ELF-1 (cell line): ENCODE results near the gene CMTM3.
A peak's percentile ranks its signal among the peaks of the same experiment; 100 is the strongest.

Experiments used
- DNase-seq: peaks from one replicate; pipeline ENCODE4 v3.0.0-alpha.2; 2016; ENCODE audit warnings: low read depth, low spot score

CMTM3 gene

DNA sequence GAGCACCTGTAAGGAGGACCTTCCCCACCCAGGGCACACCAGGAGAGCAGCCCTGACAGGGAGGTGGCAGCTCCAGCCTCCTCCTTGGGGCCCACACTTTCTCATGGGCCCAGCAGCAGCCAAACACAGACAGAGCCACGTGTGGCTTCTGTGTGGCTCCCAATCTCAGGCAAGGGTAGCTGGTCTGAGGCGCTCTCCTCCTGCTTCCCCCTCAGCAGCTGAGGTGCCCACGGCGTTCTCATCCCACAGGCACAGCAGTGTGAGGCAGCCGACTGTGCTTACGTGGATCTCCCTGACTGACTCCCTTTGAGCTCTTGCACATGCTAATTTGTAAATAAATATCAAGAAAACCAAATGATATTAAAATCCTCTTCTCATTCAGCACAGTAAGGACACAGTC is 30.9 kb downstream of the CMTM3 start:
- no peak for DNase-seq

GRCh38 chr16:66636199-66636598 is 31.7 kb downstream of the CMTM3 start:
- DNase-seq: no peak

DNA sequence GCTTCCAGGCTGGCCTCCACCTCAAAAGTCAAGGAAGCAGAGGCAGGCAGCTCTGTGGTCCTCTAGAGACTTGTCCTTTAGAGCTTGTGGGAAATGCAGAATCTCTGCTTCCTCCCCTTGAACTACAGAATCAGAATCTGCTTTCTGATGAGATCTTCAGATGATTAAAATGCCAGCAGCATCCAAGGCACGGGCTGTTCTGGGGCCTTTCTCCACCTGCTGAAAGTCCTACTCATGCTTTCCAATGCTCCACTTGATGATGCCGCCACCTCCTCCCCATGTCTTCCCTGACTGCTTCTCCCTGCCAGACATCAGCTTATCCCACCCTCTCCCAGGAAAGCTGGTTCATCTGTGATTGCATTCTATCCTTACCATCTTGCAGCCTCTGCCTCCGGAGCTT is 33.3 kb downstream of the CMTM3 start:
- no peak for DNase-seq

- peak; percentile 20 for DNase-seq
Measured at GRCh38 chr16:66639091-66639885, 34.8 kb downstream of the CMTM3 start.

DNA sequence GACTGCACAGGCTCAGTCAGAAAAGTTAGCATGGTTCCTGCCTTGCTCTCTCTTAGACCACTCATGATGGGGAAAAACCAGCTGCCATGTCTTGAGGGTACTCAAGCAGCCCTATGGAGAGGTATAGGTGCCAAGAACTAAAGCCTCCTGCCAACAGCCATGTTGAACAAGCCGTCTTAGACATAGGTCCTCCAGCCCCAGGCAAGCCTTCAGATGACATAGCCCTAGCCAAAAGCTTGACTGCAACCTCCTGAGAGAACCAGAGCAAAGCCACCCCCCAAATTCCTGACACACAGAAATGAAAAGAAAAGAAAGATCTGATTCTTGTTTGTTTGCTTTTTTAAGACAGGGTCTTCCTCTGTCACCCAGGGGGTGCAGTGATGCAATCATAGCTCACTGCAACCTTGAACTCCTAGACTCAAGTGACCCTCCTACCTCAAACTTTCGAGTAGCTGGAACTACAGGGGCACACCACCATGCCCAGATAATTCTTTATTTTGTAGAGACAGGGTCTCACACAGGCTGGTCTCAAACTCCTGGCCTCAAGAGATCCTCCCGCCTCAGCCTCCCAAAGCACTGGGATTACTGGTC is 36.3 kb downstream of the CMTM3 start:
- no peak for DNase-seq

- DNase-seq: no peak
Measured at GRCh38 chr16:66641387-66641786, 36.9 kb downstream of the CMTM3 start.

- DNase-seq: no peak
Measured at GRCh38 chr16:66647866-66648265, 43.4 kb downstream of the CMTM3 start.

DNA sequence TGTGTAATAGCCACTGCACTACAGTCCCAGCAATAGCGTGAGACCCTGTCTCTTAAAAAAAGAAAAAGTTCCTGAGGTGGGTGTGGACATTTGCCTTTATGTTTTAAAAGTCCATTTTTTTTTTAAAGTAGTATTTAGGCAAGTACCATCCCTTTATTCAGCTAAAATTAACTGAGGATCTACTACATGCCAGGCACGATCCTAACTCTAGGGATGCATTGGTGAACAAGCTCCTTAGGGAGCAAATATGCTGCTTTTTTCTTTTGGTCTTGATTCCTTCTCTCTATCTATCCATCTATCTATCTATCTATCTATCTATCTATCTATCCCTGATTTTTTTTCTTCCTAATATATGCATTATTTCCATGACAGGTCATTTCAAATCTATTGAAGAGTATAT is 44.7 kb downstream of the CMTM3 start:
- no peak for DNase-seq

- no peak for DNase-seq
Measured at GRCh38 chr16:66649636-66650205, 45.2 kb downstream of the CMTM3 start.

DNA sequence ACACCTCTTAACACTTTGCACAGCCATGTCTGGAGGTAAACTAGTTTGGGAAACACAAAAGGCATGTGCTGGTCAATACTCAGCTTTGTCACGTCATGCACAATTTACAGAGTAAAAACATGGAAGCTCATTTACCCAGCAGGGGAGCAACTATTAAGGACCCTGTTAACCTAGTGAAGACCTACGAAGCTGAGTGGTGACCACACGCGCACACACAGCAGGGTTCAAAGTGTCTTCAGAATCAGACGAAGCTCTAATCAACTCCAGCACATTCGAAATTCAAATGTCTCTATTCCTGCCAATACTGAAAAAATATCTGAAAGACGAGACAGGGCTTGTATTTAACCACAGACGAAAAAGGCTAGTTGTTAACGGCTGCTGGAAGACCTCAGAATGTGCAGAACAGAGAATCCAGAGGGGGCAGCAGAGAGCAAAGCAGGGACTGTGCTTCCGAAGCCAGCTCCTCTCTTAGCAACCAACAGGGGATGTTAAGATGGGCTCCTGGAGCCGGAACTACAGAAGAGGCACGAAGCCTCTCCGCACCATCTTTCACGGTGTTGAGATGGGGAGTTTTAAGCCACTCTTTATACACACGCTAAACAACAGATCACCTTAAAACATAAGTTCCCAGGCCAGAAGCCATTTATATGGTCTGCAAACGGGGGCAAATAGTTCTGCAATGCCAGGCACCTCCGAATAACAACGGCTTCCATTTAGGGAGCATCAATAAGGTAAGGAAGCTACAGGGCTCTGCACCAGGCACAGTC is 46.4 kb downstream of the CMTM3 start:
- peak; percentile 89 for DNase-seq

GRCh38 chr16:66651474-66651765 is 46.9 kb downstream of the CMTM3 start:
- DNase-seq: no peak

GRCh38 chr16:66651965-66652364 is 47.5 kb downstream of the CMTM3 start:
- DNase-seq: no peak

- DNase-seq: no peak
Measured at GRCh38 chr16:66652661-66653360, 48.3 kb downstream of the CMTM3 start.

- no peak for DNase-seq
Measured at GRCh38 chr16:66653581-66654350, 49.3 kb downstream of the CMTM3 start.

- DNase-seq: no peak
Measured at GRCh38 chr16:66656547-66656946, 52.0 kb downstream of the CMTM3 start.

DNA sequence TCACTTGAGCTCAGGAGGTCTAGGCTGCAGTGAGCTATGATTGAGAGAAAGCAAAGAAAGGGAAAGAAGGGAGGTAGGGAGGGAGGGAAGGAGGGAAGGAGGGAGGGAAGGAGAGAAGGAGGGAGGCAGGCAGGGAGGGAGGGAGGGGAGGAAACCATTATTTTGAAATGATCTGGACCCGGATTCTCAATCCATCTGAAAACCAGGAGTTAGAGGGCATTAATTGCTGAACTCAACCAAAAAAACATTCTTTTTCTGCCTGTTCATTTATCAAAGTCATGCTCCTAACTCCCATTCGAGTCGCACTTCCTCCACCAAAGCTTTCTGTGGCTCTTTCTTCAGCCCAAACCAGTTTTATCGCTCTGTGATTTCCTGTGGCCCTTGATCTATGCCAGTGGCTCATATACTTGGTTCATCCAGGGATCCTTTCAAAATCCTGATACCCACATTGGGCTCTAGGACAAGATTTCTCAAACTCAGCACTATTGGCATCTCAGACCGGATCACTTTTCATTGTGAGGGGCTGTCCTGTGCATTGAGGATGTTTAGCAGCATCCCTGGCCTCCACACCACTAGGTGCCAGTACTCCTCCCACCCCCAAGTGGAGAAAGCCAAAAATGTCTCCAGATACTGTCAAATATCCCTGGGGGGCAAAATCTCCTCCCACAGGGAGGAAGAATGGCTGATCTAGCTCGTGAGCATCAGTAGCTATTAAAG is 53.8 kb downstream of the CMTM3 start:
- DNase-seq: no peak

DNA sequence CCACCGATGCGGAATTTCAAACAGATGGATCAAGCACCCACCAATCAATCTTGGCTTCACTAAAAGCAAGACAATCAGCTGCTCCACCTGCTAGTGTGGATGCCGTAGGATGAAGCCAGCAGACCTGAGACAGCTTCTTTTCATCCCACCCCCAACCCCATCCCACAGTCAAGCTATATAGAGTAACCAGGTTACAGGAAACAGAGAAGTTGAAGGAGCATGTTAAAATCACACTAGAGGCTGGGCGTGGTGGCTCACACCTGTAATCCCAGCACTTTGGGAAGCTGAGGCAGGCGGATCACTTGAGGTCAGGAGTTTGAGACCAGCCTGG is 54.3 kb downstream of the CMTM3 start:
- DNase-seq: no peak

- DNase-seq: peak; percentile 84
Measured at GRCh38 chr16:66660422-66661209, 56.1 kb downstream of the CMTM3 start.

DNA sequence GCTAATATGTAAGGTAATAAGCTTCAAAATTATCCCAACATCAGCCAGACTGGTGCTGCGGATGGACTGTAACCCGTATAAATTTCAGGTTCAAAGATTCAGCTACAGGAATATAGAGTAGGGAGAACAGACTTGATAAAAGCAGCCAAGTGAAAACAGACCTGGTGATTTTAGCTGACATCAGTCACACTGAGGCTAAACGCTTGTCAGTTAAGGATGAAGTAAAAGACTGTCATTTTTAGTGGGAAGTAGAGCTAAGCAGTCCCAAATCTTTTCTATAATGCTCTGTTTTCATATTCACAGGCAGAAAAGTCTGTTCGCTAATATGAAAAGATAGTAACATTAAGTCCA is 56.7 kb downstream of the CMTM3 start:
- no peak for DNase-seq
